Measurements from ENCODE around the gene IGF1R. TPM values are rescaled to one million over a fixed set of nuclear protein-coding genes. Genes with fewer than 3 reads are reported as not detected.

Gene IGF1R
- total RNA-seq, 3 donors from 2014 or later = 34.7 to 65.2 (median 47.7) TPM

- intact Hi-C loops (cut with DNase I, micrococcal nuclease) = no loop called here
- H3K36me3 ChIP-seq (ENCODE audit: low read depth) = no peaks in the 10 kb centered on the region
- no peak for ATAC-seq
- H3K4me3 ChIP-seq = no peak overlapping the region
- DNase-seq = no peak
- H3K9me3 ChIP-seq = no peaks in the 10 kb centered on the region
- H3K4me1 ChIP-seq (ENCODE audit: low read depth) = peaks cover 9% of the 10 kb centered on the region
- TF ChIP-seq CTCF (IDR thresholded peaks at IDR 0.05) = no peak
Observed at GRCh38 chr15:98717371-98717770, 69.0 kb downstream of the IGF1R start.

- no peak for ATAC-seq
- Histone ChIP-seq H3K36me3 (ENCODE audit: low read depth) (no peaks in the 10 kb centered on the region), H3K4me1 (ENCODE audit: low read depth) (peaks cover 7% of the 10 kb centered on the region), H3K4me3 (no peak overlapping the region), H3K9me3 (no peaks in the 10 kb centered on the region)
- no peak for TF ChIP-seq CTCF (IDR thresholded peaks at IDR 0.05)
- intact Hi-C loops (cut with DNase I, micrococcal nuclease) = no loop called here
- no peak for DNase-seq
Observed at GRCh38 chr15:98717942-98718341, 69.6 kb downstream of the IGF1R start.

- H3K36me3 ChIP-seq (ENCODE audit: low read depth) = no peaks in the 10 kb centered on the region
- DNase-seq (no peak), ATAC-seq (no peak)
- no peak for TF ChIP-seq CTCF (IDR thresholded peaks at IDR 0.05)
- no peaks in the 10 kb centered on the region for H3K9me3 ChIP-seq
- H3K4me1 ChIP-seq (ENCODE audit: low read depth) = peaks cover 5% of the 10 kb centered on the region
- no peak overlapping the region for H3K4me3 ChIP-seq
- intact Hi-C loops (cut with DNase I, micrococcal nuclease) = no loop called here
Observed at GRCh38 chr15:98718426-98719136, 70.2 kb downstream of the IGF1R start.

- no peak for TF ChIP-seq CTCF (IDR thresholded peaks at IDR 0.05)
- Histone ChIP-seq H3K36me3 (ENCODE audit: low read depth) (no peaks in the 10 kb centered on the region), H3K4me3 (no peak overlapping the region), H3K9me3 (no peaks in the 10 kb centered on the region), H3K4me1 (ENCODE audit: low read depth) (peaks cover 8% of the 10 kb centered on the region)
- ATAC-seq = no peak
- DNase-seq = no peak
- intact Hi-C loops (cut with DNase I, micrococcal nuclease) = no loop called here
Observed at GRCh38 chr15:98719137-98719740, 70.9 kb downstream of the IGF1R start.

- no peaks in the 10 kb centered on the region for H3K9me3 ChIP-seq
- DNase-seq (no peak), ATAC-seq (no peak)
- H3K4me1 ChIP-seq (ENCODE audit: low read depth) = peaks cover 11% of the 10 kb centered on the region
- TF ChIP-seq CTCF (IDR thresholded peaks at IDR 0.05) = no peak
- no peak overlapping the region for H3K4me3 ChIP-seq
- intact Hi-C loops (cut with DNase I, micrococcal nuclease) = no loop called here
- H3K36me3 ChIP-seq (ENCODE audit: low read depth) = no peaks in the 10 kb centered on the region
Observed at GRCh38 chr15:98720031-98720430, 71.7 kb downstream of the IGF1R start.
